Chondrocyte (in vitro differentiated cells): ENCODE measurements around the gene MOBP. TPM values are rescaled to one million over a fixed set of nuclear protein-coding genes. Genes with fewer than 3 reads are reported as not detected.

Experiments used
- DNase-seq: peaks from one replicate; pipeline ENCODE4 v3.0.0; 2021; ENCODE audit warnings: mixed read lengths, low spot score
- H3K27ac Mint-ChIP-seq: one replicate; pipeline ENCODE4 v1.8.0; 2021; ENCODE audit warnings: mild to moderate bottlenecking, moderate library complexity, mixed read lengths; ENCODE audit not compliant: unreplicated experiment
- H3K27me3 Mint-ChIP-seq: 2 replicates; pipeline ENCODE4 v1.8.0; 2021; ENCODE audit warnings: low read depth, mixed read lengths
- H3K36me3 Mint-ChIP-seq: 2 replicates; pipeline ENCODE4 v1.8.0; 2021; ENCODE audit warnings: low read depth, mixed read lengths
- H3K4me1 Mint-ChIP-seq: 2 replicates; pipeline ENCODE4 v1.8.0; 2021; ENCODE audit warnings: low read depth, mild to moderate bottlenecking, mixed read lengths
- H3K4me3 Mint-ChIP-seq: one replicate; pipeline ENCODE4 v1.8.0; 2021; ENCODE audit warnings: mild to moderate bottlenecking, moderate library complexity, mixed read lengths; ENCODE audit not compliant: unreplicated experiment
- H3K9me3 Mint-ChIP-seq: 2 replicates; pipeline ENCODE4 v1.8.0; 2021; ENCODE audit warnings: low read depth, mixed read lengths
- CTCF ChIP-seq: fragments of 200-600 bp; sonication (generic); IDR thresholded peaks from 2 replicates; pipeline ENCODE4 v1.5.0; 2021; ENCODE audit warnings: antibody characterized with exemption, mild to moderate bottlenecking, moderate library complexity
- total RNA-seq: library from RNA; stranded (reverse); gene quantifications from 3 replicates; pipeline ENCODE4 v1.2.1, GENCODE V29; 2021

MOBP gene
- total RNA-seq, 1 donor from 2014 or later = not detected

GRCh38 chr3:39469945-39470344 lies 2.5 kb downstream of the MOBP start:
- no peak for DNase-seq
- peaks cover 36% of the 10 kb centered on the region for H3K27me3 Mint-ChIP-seq
- no peak for TF ChIP-seq CTCF
- H3K9me3 Mint-ChIP-seq = no peaks in the 10 kb centered on the region
- H3K4me1 Mint-ChIP-seq = no peaks in the 10 kb centered on the region
- H3K36me3 Mint-ChIP-seq = no peaks in the 10 kb centered on the region
- H3K4me3 Mint-ChIP-seq = no peak overlapping the region
- no peak overlapping the region for H3K27ac Mint-ChIP-seq

- TF ChIP-seq CTCF = no peak
- Mint-ChIP-seq H3K27ac (no peak overlapping the region), H3K4me1 (no peaks in the 10 kb centered on the region), H3K4me3 (no peak overlapping the region), H3K36me3 (no peaks in the 10 kb centered on the region), H3K9me3 (peaks cover 7% of the 10 kb centered on the region), H3K27me3 (peaks cover 30% of the 10 kb centered on the region)
- no peak for DNase-seq
Observed at GRCh38 chr3:39471652-39472051, 4.2 kb downstream of the MOBP start.

GRCh38 chr3:39473452-39474125 lies 6.1 kb downstream of the MOBP start:
- Mint-ChIP-seq H3K36me3 (no peaks in the 10 kb centered on the region), H3K27ac (no peak overlapping the region), H3K27me3 (peaks cover 25% of the 10 kb centered on the region), H3K4me3 (no peak overlapping the region), H3K9me3 (peaks cover 7% of the 10 kb centered on the region), H3K4me1 (no peaks in the 10 kb centered on the region)
- DNase-seq = no peak
- TF ChIP-seq CTCF = no peak

GRCh38 chr3:39474126-39474515 lies 6.6 kb downstream of the MOBP start:
- no peak overlapping the region for H3K27ac Mint-ChIP-seq
- H3K4me3 Mint-ChIP-seq = no peak overlapping the region
- no peak for TF ChIP-seq CTCF
- DNase-seq = no peak
- H3K4me1 Mint-ChIP-seq = no peaks in the 10 kb centered on the region
- H3K9me3 Mint-ChIP-seq = peaks cover 7% of the 10 kb centered on the region
- H3K36me3 Mint-ChIP-seq = no peaks in the 10 kb centered on the region
- H3K27me3 Mint-ChIP-seq = peaks cover 25% of the 10 kb centered on the region

- Mint-ChIP-seq H3K4me3 (no peak overlapping the region), H3K27ac (no peak overlapping the region), H3K36me3 (no peaks in the 10 kb centered on the region), H3K9me3 (peaks cover 7% of the 10 kb centered on the region), H3K27me3 (peaks cover 15% of the 10 kb centered on the region), H3K4me1 (no peaks in the 10 kb centered on the region)
- no peak for TF ChIP-seq CTCF
- DNase-seq = no peak
Observed at GRCh38 chr3:39476783-39477182, 9.3 kb downstream of the MOBP start.
